ENCODE measurements around the gene TMEM150A.
"Not testable (repeated sequence)": the region's sequence is repeated elsewhere in the genome, so short reads cannot be mapped to it uniquely, and the experiment has no call there.

TMEM150A gene

DNA sequence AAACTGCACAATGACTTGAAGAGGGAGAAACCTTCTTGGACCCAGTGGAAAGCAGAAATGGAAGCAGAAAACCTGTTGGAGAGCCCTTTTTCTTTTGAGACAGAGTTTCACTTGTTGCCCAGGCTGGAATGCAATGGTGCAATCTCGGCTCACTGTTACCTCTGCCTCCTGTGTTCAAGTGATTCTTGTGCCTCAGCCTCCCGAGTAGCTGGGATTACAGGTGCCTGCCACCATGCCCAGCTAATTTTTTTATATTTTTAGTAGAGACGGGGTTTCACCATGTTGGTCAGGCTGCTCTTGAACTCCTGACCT is 1.6 kb upstream of the TMEM150A start:
- Mint-ChIP-seq H3K4me1 (peaks cover 28% of the 10 kb centered on the region), H3K4me3 (peak overlapping the region; percentile 91), H3K27ac (peak overlapping the region; percentile 27)
- not testable (repeated sequence) for H3K27me3 Mint-ChIP-seq; H3K36me3 Mint-ChIP-seq (ENCODE audit: low read depth); ATAC-seq; DNase-seq; H3K9me3 Mint-ChIP-seq

- Mint-ChIP-seq H3K9me3 (no peaks in the 10 kb centered on the region), H3K36me3 (ENCODE audit: low read depth) (peaks cover 5% of the 10 kb centered on the region), H3K4me3 (peak overlapping the region; percentile 73), H3K27ac (peak overlapping the region; percentile 70), H3K27me3 (no peaks in the 10 kb centered on the region), H3K4me1 (peaks cover 32% of the 10 kb centered on the region)
- DNase-seq = no peak
- ATAC-seq = peak; percentile 1
Measured at GRCh38 chr2:85601771-85602475, 575 bp downstream of the TMEM150A start.

GRCh38 chr2:85600951-85601770 is 1.3 kb downstream of the TMEM150A start:
- H3K4me3 Mint-ChIP-seq = peak overlapping the region; percentile 73
- ATAC-seq (no peak), DNase-seq (no peak)
- peaks cover 40% of the 10 kb centered on the region for H3K4me1 Mint-ChIP-seq
- H3K36me3 Mint-ChIP-seq (ENCODE audit: low read depth) = peaks cover 5% of the 10 kb centered on the region
- no peaks in the 10 kb centered on the region for H3K27me3 Mint-ChIP-seq
- H3K27ac Mint-ChIP-seq = peak overlapping the region; percentile 70
- no peaks in the 10 kb centered on the region for H3K9me3 Mint-ChIP-seq

DNA sequence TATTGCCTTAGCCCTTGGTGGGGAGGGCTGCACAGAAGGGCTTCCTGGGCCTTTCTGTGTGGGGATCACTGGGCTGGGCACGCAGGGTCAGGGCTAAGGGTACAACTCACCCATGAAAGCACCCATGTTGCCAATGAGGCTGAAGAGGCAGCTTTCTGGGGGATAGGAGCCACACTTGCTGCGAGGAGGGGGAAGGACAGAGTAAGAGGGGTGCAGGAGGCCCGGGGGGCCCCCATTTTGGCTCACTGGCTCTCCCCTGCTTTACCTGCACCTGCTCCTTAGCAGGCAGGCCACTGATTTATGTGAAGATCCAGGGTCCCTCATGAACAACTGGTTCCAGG is 2.3 kb downstream of the TMEM150A start:
- Mint-ChIP-seq H3K27ac (no peak overlapping the region), H3K4me3 (no peak overlapping the region), H3K9me3 (no peaks in the 10 kb centered on the region), H3K4me1 (peaks cover 49% of the 10 kb centered on the region), H3K36me3 (ENCODE audit: low read depth) (peaks cover 9% of the 10 kb centered on the region), H3K27me3 (no peaks in the 10 kb centered on the region)
- DNase-seq (no peak), ATAC-seq (no peak)

- H3K4me1 Mint-ChIP-seq = peaks cover 51% of the 10 kb centered on the region
- H3K36me3 Mint-ChIP-seq (ENCODE audit: low read depth) = peaks cover 9% of the 10 kb centered on the region
- H3K4me3 Mint-ChIP-seq = no peak overlapping the region
- H3K27me3 Mint-ChIP-seq = no peaks in the 10 kb centered on the region
- no peak for DNase-seq
- H3K27ac Mint-ChIP-seq = no peak overlapping the region
- ATAC-seq = no peak
- no peaks in the 10 kb centered on the region for H3K9me3 Mint-ChIP-seq
Measured at GRCh38 chr2:85599468-85600234, 2.8 kb downstream of the TMEM150A start.

DNA sequence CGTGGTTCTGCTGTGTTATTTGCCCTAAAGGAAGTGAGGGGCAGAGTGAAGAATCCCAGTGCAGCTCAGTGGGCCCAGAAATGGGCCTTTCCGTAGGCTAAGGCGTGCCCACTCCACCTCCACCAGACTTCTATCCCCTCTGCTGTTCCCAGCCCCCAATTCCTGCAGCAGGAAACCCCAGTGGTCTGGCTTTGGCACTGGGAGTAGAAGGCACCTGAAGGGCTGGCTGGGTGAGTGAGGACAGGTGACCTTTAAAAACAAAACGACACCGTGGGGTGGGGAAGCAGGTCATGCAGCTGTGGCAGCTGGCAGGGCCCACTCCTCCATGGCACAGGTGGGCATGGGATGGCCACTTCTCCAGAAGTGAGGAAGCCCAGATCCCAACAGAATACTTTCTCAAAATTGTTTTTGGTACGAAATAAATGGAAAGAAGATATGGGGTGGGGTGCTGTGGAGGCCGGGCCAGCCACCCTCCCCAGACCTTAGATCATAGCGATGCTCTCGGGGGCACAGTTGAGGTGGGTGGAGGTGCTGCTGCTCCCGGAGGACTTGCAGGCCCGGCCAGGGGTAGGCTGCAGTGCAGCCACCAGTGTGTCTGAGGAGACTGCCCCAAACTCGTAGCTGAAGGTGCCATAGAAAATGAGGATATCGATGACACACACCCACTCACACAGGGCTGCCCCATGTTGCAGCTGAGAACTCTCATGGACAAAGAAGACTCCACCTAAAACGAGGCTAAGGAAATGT is 3.7 kb downstream of the TMEM150A start:
- ATAC-seq (no peak), DNase-seq (no peak)
- Mint-ChIP-seq H3K4me3 (no peak overlapping the region), H3K9me3 (no peaks in the 10 kb centered on the region), H3K27me3 (no peaks in the 10 kb centered on the region), H3K36me3 (ENCODE audit: low read depth) (peaks cover 9% of the 10 kb centered on the region), H3K4me1 (peaks cover 54% of the 10 kb centered on the region), H3K27ac (no peak overlapping the region)

DNA sequence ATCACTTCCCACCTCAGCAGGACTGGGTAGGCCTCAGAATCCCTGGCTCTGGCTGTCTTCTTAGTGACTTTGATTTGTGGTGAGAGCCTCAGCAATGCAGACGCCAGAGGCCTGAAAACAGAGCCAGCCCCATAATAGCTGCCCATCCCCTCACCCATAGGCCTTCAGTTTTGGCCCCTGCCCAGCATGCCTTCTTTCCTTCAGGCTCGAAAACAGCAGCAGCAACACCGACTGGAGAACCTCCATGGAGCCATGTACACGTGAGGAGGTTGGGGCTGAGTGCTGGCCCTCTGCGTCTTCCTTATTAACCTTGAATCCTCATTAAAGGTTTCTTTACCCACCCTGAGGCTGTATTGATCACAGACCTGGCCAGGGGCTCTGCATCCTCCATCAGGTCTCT is 5.3 kb downstream of the TMEM150A start:
- no peaks in the 10 kb centered on the region for H3K27me3 Mint-ChIP-seq
- DNase-seq (no peak), ATAC-seq (no peak)
- H3K36me3 Mint-ChIP-seq (ENCODE audit: low read depth) = peaks cover 8% of the 10 kb centered on the region
- peak overlapping the region; percentile 100 for H3K4me3 Mint-ChIP-seq
- no peaks in the 10 kb centered on the region for H3K9me3 Mint-ChIP-seq
- H3K4me1 Mint-ChIP-seq = peaks cover 46% of the 10 kb centered on the region
- peak overlapping the region; percentile 73 for H3K27ac Mint-ChIP-seq

GRCh38 chr2:85596486-85597143 is 5.9 kb downstream of the TMEM150A start:
- H3K36me3 Mint-ChIP-seq (ENCODE audit: low read depth) = peaks cover 8% of the 10 kb centered on the region
- no peaks in the 10 kb centered on the region for H3K9me3 Mint-ChIP-seq
- H3K27me3 Mint-ChIP-seq = no peaks in the 10 kb centered on the region
- H3K27ac Mint-ChIP-seq = peak overlapping the region; percentile 73
- H3K4me1 Mint-ChIP-seq = peaks cover 42% of the 10 kb centered on the region
- peak overlapping the region; percentile 100 for H3K4me3 Mint-ChIP-seq
- DNase-seq (no peak), ATAC-seq (no peak)

DNA sequence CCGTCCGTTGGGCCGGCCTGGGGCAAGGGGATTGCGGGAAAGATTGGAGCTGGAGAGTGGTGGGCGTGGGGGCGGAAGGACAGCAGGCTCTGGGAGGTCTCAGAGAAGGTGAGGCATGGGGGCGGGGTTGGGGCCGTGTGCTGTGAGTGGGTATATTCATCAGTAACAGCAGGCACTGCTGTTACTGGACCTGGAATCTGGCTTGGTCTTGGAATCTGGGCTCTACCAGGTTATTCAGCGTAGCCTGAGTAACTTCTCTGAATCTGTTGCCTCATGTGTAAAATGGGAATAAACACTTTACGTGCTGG is 6.5 kb downstream of the TMEM150A start:
- peak overlapping the region; percentile 100 for H3K4me3 Mint-ChIP-seq
- DNase-seq (peak; percentile 50), ATAC-seq (peak; percentile 21)
- H3K36me3 Mint-ChIP-seq (ENCODE audit: low read depth) = peaks cover 8% of the 10 kb centered on the region
- H3K27me3 Mint-ChIP-seq = no peaks in the 10 kb centered on the region
- H3K4me1 Mint-ChIP-seq = peaks cover 41% of the 10 kb centered on the region
- peak overlapping the region; percentile 96 for H3K27ac Mint-ChIP-seq
- no peaks in the 10 kb centered on the region for H3K9me3 Mint-ChIP-seq

DNA sequence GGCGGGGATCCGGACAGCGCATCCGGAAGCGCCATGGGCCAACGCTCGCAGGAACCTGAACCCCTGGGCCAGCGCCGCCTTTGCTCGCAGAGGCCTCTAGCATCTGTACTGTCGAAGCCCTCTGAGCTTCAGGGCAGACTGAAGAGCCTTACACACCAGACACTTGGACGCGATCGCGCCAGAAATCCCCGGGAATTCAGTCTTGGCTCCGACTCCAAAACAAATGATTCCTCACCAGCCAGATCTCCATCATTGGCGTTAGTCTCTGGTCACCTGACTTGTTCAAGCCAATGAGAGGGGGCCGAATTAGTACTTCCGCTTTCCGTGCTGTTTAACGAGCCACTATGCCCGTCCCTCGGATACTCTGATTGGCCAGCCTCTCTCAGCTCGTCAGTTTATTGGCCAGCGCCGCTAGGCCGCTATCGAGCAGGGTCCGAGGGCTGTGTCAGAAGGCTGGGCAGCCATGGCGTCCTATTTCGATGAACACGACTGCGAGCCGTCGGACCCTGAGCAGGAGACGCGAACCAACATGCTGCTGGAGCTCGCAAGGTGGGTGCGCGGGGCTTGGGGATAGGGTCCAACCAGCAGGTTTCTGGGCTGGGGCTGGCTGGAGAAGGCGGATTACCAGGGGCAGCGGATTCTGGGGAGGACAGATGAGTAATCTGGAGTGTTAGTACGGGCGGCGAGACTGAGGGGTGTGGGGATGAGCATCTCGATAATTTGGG is 7.0 kb downstream of the TMEM150A start, which contains the start of gene RNF181:
RNF181 (plus strand) TSS at position 445 of the 725 bp plus-strand sequence; CDS start at position 464, 19 bp downstream.
- H3K27me3 Mint-ChIP-seq = no peaks in the 10 kb centered on the region

DNA sequence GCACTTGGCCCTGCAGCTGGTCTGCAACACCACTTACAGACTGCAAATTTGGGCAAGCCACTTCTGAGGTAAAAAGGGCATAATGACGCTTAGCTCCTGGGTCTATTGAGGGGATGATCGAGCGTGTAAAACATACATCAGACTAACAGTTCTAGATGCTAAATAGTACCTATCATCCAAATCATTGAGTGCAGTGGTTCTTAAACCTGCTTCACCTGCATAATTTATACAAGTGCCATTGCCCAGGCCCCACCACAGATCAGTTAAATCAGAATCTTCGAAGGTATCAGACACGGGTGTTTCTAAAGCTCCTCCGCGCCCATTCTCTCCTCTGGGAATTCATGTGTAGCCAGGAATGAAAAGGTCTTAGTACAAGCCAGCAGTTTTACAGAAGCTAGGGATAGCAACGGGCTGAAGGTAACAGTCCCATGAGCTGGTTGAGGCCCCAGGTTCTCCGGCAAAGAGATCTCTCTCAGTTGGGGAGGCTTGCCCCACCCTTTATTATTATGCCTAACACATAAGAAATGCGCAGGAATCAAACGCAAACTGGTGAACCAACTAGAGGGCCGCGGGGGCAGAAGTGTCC is 7.7 kb downstream of the TMEM150A start:
- Mint-ChIP-seq H3K4me1 (peaks cover 42% of the 10 kb centered on the region), H3K4me3 (peak overlapping the region; percentile 100), H3K27ac (peak overlapping the region; percentile 96), H3K36me3 (ENCODE audit: low read depth) (peaks cover 8% of the 10 kb centered on the region), H3K27me3 (no peaks in the 10 kb centered on the region), H3K9me3 (no peaks in the 10 kb centered on the region)
- DNase-seq (no peak), ATAC-seq (no peak)

More for the DNA sequence above, 7.0 kb downstream of the TMEM150A start, which contains the start of gene RNF181:
- Mint-ChIP-seq H3K4me1 (peaks cover 41% of the 10 kb centered on the region), H3K9me3 (no peaks in the 10 kb centered on the region), H3K36me3 (ENCODE audit: low read depth) (peaks cover 8% of the 10 kb centered on the region), H3K27ac (peak within 1 kb of the TSS; percentile 96), H3K4me3 (peak within 1 kb of the TSS; percentile 100)
- DNase-seq = peak; percentile 86
- ATAC-seq = peak; percentile 100

DNA sequence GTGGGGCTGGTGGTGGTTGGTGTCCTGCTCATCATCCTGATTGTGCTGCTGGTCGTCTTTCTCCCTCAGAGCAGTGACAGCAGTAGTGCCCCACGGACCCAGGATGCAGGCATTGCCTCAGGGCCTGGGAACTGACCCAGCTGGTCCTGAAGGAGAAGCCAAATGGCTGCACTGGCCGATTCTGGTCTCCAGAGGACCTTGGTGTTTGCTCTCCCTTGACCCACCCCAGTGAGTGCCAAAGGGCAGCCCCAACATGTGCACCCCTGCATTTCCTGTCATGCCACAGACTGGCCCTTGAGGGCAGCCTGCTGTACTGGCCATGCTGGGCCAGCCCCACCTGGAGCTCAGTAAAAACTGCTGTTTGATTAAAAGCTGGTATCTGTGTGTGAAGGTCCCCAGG is 9.5 kb downstream of the TMEM150A start:
- Mint-ChIP-seq H3K4me3 (no peak overlapping the region), H3K4me1 (peaks cover 42% of the 10 kb centered on the region), H3K27ac (no peak overlapping the region), H3K36me3 (ENCODE audit: low read depth) (peaks cover 6% of the 10 kb centered on the region), H3K9me3 (no peaks in the 10 kb centered on the region), H3K27me3 (no peaks in the 10 kb centered on the region)
- ATAC-seq (no peak), DNase-seq (no peak)

DNA sequence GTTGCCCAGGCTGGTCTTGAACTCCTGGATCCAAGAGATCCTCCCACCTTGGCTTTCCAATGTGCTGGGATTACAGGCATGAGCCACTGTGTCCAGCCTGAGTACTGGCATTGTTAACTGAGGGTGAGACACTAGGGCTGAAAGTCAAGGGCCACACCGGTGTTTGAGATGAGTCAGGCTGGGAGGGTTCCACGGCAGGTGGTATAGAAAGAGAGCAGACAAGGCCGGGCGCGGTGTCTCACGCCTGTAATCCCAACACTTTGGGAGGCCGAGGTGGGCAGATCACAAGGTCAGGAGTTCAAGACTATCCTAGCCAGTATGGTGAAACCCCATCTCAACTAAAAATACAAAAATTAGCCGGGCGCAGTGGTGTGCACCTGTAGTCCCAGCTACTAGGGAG is 10.2 kb downstream of the TMEM150A start:
- H3K4me3 Mint-ChIP-seq; ATAC-seq; H3K27me3 Mint-ChIP-seq; H3K27ac Mint-ChIP-seq; H3K36me3 Mint-ChIP-seq (ENCODE audit: low read depth); DNase-seq; H3K9me3 Mint-ChIP-seq: not testable (repeated sequence)
- H3K4me1 Mint-ChIP-seq = peaks cover 46% of the 10 kb centered on the region
